Measurements from ENCODE around the gene PARP3.
A peak's percentile ranks its signal among the peaks of the same experiment; 100 is the strongest.

PARP3 gene

DNA sequence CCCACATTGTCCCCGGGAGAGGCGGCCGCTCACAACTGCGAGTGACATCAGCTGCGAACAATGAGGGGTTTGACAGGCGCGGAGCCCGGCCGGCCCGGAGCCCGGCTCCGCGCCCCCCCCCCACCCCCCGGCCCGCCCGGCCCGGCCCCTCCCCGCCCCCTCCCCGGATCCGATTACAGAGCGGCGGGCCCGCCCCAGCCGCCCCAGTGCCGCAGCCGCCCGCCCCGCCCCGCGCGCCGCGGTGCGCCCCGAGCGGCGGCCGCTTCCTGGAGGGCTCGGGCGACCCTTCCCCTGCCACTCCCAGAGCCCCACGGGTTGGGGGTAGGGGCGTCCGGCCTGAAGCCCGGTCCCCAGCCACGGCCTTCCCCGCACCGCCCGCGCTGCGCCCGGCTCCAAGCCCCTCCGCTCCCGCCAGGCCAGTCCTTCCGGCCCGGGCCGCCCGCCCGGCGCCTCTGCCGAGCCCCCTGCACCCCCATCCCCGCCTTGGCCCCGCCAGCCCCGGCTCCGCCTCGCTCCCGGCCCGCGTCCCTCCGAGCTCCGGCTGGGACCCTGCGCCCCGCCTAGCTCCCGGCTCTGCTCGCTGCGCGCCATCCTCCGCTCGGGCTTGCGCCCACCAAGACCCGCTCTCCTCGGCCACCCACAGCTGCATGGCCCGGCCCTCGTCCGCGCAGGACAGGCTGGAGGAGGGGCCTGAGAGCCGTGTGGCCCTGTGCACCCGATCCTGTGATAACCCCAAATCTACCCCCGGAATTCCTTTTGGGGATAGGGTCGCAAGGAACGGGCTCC is 25.4 kb downstream of the PARP3 start, which contains the start of gene PCBP4:
TSS of gene PCBP4 (minus strand) at position 71 of the 786 bp plus-strand sequence. CDS start 6,214 bp downstream, outside the sequence.
- peak; percentile 72 to 73 for ATAC-seq

DNA sequence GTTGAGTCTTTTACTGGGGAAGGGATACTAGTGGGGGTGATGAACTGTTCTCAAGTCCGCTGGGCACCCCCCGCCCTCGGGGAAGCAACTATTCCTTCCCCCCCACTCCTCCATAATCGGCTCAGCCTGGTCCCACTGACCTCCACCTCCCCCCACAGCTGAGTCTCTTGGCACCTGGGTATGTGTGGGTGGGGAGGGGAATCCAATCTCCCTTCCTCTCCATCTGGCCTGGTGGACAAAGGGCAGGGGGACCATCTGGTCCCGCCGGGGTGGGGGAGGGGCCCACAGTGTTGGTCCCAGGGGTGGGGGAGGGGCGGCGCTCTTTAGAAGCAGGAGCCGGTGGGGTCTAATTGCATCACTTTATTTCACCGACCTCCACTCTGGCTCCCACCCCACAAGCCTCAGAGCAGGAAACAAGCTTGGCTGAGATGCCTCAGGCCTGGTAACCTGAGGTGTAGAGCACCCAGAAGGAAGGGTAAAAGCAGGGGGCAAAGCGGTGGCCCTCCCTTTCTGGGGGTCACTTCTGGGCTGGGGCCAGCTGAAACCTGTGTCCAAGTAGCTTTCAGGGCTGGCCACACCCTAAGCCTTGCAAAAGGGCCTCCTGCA is 26.1 kb downstream of the PARP3 start:
- ATAC-seq = no peak

DNA sequence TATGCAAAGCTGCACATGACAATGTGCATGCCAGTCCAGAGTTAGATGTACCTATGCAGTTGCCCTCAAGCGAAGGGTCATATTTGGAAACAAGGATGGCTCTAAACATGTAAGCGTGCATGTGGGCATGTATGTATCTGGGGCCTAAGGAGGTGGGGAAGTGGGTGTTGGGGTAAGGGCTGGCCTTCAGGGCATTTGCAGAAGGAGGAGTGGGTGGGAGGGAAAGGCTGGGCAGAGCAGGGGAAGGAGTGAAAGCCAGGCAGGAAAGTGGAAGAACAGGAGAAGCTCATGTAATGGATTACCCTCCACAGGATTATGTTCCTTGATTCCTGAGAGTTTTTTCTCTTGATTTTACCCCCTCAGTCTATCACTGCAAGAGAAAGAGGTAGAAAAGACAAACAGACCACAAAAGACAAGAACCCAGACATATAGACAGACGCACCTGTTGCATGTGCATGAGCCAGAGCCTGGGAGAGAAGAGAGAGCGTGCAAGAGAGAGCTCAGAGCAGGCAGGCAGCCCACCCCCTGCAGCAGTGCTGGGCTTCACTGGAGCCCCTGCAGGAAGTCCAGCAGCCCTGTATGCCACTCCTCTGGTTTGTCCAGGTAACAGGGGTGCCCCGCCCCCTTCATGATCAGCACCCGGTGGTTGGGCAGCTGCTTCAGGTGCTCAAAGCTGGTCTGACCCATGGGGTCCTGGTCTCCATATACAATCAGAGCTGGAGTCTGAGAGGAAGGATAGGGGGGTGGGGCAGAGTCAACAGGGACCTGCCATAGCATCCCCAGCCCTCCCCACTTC is 26.9 kb downstream of the PARP3 start:
- no peak for ATAC-seq

DNA sequence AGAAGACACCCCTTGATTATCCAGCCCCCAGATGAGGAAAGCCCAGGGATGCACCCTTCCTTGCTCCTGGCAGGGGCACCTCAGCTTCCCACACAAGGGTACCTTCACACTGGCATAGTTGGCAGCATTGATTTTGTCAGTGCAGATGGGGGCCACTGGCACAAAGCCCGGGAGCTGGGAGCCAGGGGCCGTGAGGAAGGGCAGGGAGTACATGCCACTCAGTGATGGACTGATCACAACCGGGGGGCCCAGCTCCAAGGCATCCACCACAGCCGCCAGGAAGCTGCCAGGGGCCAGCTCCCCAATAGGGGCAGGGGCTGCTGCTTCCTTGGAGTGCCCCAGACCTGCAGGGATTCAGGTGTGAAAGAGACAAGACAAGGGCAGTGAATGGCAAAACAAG is 27.7 kb downstream of the PARP3 start:
- ATAC-seq = no peak

DNA sequence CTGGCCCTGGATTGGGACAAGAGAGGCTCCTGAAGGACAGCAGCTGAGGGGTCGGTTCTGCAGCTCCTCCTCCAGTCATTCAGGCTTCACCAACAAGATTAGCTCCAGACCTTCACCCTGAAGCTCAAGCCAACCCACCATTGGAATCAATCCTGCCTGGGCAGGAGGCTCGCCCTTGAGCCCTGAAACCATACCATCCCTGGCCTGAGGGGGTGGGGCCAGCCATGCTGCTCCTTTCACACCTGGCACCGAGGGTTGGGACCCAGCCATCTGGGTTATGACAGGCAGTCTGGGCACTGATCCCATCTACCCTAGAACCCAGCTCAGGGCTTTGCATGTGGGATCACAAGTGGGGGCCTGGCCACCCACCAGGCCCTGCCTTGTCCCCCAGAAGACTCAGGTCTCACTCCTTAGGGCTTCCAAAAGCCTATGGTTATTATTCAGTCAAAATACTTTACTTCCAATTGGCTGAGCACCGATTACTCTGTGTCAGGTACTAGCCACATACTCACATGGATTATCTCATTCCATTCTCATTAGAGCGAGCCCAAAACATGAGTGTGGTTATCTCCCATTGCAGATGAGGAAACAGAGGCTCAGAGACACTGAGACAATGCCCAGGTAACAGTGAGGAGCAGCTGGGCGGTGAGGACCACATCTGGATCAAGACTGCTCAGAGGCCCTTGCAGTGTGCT is 28.6 kb downstream of the PARP3 start:
- ATAC-seq = no peak

DNA sequence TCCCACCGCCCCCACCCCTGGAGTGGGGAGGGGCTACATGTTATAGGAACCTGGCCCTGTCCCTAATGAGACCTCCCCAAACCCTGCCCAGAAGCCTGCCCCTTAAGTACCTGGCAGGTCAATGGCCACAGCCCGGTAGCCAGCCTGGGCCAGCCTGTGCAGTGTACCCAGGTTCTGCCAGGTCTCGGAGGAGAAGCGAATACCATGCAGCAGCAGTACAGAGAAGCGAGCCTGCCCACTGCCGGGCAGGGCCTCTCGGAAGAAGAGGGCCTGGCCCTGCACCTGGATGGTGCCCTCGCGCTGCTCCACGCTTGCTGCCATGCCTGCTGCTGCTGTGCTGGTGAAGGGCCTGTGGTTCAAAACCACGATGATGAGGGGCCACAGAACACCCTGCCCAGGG is 29.2 kb downstream of the PARP3 start:
- no peak for ATAC-seq

DNA sequence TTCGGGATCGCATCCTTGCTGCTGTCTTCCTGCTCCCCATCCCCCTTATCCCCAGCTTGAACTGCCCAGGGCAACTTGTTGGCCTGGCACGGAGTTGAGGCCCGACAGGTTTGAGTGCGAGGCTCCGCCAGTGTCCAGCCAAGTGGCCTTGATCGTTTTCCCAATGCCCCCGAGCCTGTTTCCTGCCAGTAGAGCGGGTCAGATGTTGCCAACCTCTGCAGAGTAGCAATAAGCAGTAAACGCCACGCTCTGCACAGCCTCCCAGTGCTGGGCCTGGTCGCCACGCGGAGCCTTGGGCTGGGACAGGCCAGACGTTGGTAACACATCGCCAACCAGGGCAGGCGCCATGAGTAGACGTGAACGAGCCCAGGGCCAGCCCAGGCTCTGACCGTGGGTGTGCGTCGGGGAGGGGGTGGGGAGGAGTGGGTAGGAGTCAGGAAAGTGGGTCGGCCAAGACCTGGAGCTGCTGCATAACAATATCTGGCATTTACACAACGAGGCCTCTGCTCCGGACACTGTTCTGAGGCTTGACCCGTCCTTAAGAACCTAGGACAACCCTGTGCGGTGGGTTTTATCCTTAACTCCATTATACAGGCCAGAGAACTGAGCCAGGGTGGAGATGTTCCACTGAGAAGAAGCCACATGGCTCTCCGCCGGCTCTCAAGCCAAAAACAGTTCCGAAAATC is 32.3 kb downstream of the PARP3 start:
- ATAC-seq = peak; percentile 15 to 18

DNA sequence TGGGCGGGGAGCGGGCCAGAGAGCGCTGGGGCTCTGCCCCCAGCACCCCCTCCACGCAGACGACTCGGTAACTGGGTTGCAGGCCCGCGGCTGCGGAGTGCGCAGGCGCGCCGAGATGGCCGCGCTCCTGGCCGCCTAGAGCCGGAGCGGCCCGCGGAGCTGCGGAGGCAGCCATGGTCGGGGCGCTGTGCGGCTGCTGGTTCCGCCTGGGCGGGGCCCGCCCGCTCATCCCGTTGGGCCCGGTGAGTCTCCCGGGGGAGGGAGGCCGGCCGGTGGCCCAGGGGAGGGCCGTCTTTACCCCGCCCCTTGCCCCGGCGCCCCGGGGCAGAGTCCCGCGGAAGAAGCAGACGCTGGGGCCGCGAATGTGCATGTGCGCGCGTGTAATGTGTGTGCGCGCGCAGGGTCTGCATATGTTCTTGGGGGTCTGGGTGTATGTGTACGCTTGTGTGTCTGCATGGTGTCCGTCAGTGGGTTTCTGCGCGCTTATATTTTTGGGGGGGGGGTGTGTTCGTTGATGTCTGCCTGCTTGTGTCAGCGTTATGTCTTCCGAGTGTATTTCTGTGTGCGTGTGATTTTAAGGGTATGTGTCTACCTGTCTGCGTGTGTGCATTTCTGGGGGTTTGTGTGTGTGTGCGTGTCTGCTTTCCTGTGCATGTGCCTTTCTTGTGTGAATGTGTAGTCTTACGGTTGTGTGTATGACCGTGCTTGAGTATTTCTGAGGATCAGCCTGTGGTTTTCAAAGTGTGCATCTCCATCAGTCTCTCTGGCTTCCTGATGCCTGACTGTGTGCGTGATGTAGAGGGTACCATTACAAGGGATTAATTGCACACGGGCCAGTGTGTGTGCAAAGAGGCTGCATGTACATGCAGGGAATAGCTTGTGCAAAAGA is 33.0 kb downstream of the PARP3 start, which contains the start of gene ABHD14A:
TSS of gene ABHD14A (plus strand) at position 102 of the 889 bp plus-strand sequence. CDS start at position 174, 72 bp downstream.
- ATAC-seq = peak; percentile 79 to 83

DNA sequence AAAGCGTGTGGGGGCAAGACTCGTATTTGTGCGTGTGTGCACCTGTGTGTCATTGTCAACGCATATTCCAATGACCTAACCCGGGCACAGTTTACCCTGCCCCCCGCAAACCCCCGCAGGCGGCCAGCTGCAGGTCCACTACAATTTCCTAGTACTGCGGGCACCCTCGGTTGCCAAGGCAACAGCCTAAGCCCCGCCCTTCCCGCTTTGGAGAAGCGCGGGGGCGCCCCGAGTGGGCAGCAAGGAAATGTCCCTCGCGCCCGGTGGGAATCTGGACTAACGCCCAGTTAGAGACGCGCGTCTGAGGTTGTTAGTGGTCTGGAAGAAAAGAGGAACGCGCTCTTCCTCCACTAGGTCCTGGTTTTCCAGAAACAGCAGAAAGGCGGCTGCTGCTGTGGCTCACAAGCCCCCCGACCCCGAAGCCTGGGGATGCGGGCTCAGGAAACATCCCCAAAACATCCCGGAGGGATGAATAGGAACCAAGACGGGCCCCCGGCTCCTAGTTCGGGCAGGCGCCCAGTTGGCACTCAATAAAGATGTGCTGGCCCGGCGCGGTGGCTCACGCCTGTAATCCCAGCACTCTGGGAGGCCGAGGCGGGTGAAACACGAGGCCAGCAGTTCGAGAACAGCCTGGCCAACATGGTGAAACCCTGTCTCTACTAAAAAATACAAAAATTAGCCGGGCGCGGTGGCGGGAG is 33.8 kb downstream of the PARP3 start:
- ATAC-seq = no peak

DNA sequence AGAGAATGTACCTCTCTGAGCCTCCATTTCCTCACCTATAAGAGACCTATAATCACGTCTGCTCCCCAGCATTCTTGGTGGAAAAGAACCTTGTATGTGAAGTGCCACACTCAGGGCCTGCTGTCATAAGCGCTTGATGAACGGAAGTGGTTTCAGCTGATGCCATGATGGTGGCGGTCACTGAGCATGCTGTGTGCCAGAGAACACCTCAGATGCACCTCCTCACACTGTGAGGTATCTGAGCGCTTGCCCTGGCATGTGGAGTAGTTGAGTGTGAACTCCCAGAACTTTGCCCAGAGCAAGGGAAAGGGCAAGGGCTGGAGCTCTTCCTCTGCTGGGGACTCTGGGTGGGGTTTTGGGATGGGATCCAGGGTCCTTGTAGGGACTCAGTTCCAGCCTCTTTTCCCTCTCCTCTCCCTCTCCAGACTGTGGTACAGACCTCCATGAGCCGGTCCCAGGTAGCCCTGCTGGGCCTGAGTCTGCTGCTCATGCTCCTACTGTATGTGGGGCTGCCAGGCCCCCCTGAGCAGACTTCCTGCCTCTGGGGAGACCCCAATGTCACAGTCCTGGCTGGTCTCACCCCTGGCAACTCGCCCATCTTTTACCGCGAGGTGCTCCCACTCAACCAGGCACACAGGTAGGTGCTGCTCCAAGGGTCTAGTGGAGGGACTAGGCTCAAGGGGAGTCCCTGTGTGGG is 35.4 kb downstream of the PARP3 start:
- no peak for ATAC-seq

DNA sequence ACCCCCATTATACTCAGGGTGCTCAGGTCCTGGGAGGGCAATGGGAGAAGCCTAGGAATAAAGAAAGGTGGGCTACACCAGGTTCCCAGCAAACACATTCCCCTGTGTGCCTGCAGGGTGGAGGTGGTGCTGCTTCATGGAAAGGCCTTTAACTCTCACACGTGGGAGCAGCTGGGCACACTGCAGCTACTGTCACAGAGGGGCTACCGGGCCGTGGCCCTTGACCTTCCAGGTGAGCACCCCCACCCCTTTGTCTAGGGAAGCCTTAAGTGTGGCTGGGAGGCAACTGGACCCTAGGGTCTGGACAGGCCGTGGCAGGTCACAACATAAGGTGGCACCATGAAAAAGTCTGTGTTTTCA is 36.0 kb downstream of the PARP3 start:
- no peak for ATAC-seq

DNA sequence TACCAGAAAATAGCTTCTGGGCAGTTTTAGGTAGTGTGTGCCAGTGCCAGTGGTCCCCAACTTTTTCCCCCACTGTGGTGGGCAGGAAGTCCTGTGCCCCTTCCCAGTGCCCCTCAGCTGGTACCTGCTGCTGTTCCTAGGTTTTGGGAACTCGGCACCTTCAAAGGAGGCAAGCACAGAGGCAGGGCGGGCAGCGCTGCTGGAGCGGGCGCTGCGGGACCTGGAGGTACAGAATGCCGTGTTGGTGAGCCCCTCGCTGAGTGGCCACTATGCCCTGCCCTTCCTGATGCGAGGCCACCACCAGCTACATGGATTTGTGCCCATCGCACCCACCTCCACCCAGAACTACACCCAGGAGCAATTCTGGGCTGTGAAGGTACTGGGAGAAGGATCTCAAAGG is 38.1 kb downstream of the PARP3 start:
- no peak for ATAC-seq

DNA sequence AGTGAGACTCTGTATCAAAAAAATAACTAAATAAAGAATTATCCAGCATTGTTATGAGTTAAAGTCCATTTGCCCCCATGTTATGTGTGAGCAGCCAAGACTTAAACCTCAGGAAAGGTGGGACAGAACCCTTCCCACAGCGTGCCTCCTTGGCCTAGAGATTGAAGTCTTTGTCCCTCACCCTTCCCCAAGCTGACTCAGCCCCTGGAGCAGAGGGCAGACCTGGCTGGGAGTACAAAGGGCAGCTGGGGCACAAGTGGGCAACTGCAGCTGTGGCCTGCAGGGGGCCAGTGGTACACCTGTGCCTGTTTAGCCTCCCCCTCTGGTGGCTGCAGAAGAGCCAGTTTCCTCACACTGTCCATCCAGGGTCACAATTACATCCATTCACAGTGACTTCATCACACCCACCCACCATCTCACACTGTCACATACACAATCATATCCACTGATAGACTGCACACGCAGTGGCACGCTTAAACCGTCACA is 40.2 kb downstream of the PARP3 start:
- peak; percentile 22 to 31 for ATAC-seq

DNA sequence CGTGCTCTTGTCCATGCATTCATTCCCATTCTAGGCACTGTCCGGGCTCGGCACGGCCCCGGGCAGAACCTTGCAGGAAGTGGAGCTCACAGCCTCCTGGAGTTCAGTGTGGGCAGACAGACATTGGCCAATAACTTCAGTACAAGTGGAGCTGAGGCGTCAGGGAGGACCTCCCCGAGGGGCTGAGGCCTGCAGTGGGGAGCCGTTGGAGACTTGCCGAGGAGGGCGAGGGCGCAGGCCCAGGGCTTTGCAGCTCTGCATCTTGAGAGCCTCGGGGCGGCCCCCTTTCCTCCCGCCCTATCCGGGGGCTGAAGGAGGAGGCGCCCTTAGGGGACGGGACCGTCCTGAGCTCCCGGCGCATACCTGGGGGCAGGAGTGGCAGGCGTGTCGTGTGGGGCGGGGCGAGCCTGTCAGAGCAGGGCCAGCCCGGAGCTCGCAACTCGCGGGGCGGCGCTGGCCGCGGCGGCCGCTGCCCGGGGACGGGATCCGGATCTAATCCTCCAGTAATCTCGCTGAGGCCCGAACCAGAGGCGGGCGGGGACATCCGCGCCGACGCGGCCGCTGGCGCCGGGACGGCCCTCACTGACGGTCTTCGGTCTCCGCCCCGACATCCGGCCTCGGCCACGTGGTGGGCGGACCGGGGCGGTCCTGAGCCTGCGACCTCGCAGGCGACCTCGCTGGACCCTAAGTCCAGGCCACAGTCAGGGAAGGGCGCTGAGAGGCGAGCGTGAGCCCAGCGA is 40.8 kb downstream of the PARP3 start, which contains the start of gene ACY1:
TSS of gene ACY1 (plus strand) at position 698 of the 740 bp plus-strand sequence. CDS start 530 bp downstream, outside the sequence.
- peak; percentile 85 for ATAC-seq

DNA sequence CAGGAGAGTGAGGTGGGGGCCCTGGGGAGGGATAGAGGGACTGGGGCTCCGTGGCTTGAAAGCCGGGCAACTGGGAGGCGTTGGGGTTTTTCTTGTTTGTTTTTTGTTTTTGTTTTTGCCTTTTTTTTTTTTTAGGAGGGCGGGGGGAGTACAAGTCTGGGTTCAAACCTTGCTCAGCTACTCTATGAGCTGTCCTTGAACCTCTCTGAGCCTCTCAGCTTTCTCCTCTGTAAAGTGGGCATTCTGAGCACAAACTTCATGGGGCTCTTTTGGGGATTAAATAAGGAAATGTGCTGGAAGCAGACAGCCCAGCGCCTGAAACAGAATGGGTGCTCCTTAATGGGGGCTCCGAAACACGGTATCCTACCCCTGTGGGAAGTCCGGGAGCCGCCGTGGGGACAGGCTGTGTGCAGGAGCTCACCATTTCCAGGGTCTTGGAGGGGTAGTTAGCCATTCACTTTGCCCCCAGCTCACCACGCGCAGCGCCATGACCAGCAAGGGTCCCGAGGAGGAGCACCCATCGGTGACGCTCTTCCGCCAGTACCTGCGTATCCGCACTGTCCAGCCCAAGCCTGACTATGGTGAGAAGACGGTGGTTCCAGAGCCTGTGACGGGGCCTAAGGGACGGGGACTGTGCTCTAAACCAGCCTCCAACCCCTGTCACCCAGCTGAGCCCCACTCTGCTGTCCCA is 41.6 kb downstream of the PARP3 start:
- ATAC-seq = peak in 1 of 2 donors; percentile 1

DNA sequence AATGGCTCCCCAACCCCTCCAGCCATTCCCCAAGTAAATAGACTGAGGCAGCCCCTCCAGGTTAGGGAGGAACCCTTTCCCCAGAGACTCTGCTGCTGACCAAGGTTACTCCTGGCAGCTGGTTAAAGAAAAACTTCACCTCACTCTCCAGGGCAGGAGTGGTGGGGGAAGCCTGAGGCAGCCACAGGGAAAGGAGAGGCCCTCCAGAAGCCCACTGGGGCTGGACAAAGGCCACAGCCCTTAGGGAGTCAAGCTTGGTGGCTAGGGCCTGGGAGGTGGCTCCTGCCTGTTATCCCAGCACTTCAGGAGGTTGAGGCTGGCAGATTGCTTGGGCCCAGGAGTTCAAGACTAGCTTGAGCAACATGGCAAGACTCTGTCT is 42.1 kb downstream of the PARP3 start:
- no peak for ATAC-seq

DNA sequence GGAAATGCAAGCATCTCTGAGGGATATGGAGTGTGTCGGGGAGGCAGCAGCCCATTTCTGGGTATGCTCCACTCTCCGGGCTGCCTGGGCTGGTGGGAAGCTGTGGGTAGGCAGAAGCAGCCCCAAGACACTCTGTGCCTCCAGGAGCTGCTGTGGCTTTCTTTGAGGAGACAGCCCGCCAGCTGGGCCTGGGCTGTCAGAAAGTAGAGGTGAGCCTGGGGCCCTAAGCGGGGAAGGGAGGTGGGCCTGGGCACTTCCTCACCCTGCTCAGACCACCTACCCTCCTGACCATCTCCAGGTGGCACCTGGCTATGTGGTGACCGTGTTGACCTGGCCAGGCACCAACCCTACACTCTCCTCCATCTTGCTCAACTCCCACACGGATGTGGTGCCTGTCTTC is 42.9 kb downstream of the PARP3 start:
- ATAC-seq = no peak
